HepG2 (cell line): ENCODE results near the gene GRAMD2A. TPM values are rescaled to one million over a fixed set of nuclear protein-coding genes. Genes with fewer than 3 reads are reported as not detected.
A peak's percentile ranks its signal among the peaks of the same experiment; 100 is the strongest.

Source experiments
- BORCS8-MEF2B ChIP-seq: sonication (generic); formaldehyde crosslinking; IDR thresholded peaks from 2 replicates; pipeline ENCODE4 v1.8.0; 2022; ENCODE audit warnings: mild to moderate bottlenecking, missing genetic modification reagents
- LCORL ChIP-seq, 2 experiments: fragments of 450-650 bp in 1 of 2; sonication (generic) in 1 of 2; formaldehyde crosslinking in 1 of 2; IDR thresholded peaks; 2 replicates each; pipeline versions ENCODE4 v1.5.0 to v1.6.1; 2017 to 2020; ENCODE audit warnings: antibody characterized with exemption in 1 of 2, missing genetic modification reagents in 1 of 2
- MBD4 ChIP-seq: IDR thresholded peaks from 2 replicates; pipeline ENCODE4 v1.6.1; 2012; ENCODE audit warnings: low read length, inconsistent platforms, borderline replicate concordance
- MTERF4 ChIP-seq: sonication (generic); formaldehyde crosslinking; IDR thresholded peaks from 2 replicates; pipeline ENCODE4 v1.8.0; 2023; ENCODE audit warnings: mild to moderate bottlenecking, missing genetic modification reagents
- PRDM10 ChIP-seq: sonication (generic); formaldehyde crosslinking; IDR thresholded peaks from 2 replicates; pipeline ENCODE4 v1.4.0; 2020; ENCODE audit warnings: low read depth, missing genetic modification reagents
- SALL2 ChIP-seq: sonication (generic); formaldehyde crosslinking; IDR thresholded peaks from 2 replicates; pipeline ENCODE4 v1.8.1; 2023; ENCODE audit warnings: mild to moderate bottlenecking, missing genetic modification reagents, inconsistent platforms
- SPEN ChIP-seq: sonication (generic); formaldehyde crosslinking; IDR thresholded peaks from 2 replicates; pipeline ENCODE4 v1.5.1; 2020; ENCODE audit warnings: low read depth, mild to moderate bottlenecking, missing genetic modification reagents
- ZNF547 ChIP-seq: sonication (generic); formaldehyde crosslinking; IDR thresholded peaks from 2 replicates; pipeline ENCODE4 v1.5.1; 2020; ENCODE audit warnings: mild to moderate bottlenecking, missing genetic modification reagents
- ZNF780A ChIP-seq: sonication (generic); formaldehyde crosslinking; IDR thresholded peaks from 2 replicates; pipeline ENCODE4 v1.8.0; 2022; ENCODE audit warnings: mild to moderate bottlenecking, missing genetic modification reagents, moderate library complexity
- ZSCAN31 ChIP-seq: sonication (generic); formaldehyde crosslinking; IDR thresholded peaks from 2 replicates; pipeline ENCODE4 v1.5.0; 2020; ENCODE audit warnings: low read depth, mild to moderate bottlenecking, missing genetic modification reagents
- polyA plus RNA-seq, 8 experiments: library from polyadenylated mRNA; depleted of rRNA in 3 of 8; stranded (reverse) in 7 of 8; unstranded in 1 of 8; fragments of >200 nt; fragmentation: Illumina TruSeq in 4 of 8; extraction: Trizol in 4 of 8; gene quantifications; 2 replicates each; pipeline versions ENCODE4 v1.2.1 to v1.2.3, GENCODE V29; 2011 to 2016; ENCODE audit warnings: low read depth in 4 of 8, missing spikeins in 1 of 8, mixed read lengths in 1 of 8; ENCODE audit not compliant: insufficient read depth in 1 of 8
- total RNA-seq, 5 experiments: library from RNA; depleted of rRNA; stranded (reverse); fragments of >200 nt; fragmentation: Illumina TruSeq; extraction: Trizol; gene quantifications; 2 replicates each; pipeline ENCODE4 v1.2.3, GENCODE V29; 2016; ENCODE audit warnings: low read depth in 1 of 5
- TF ChIP-seq, protein P1 (sequence below): sonication (generic); formaldehyde crosslinking; IDR thresholded peaks from 2 replicates; pipeline ENCODE4 v1.4.0; 2020; ENCODE audit warnings: mild to moderate bottlenecking, missing genetic modification reagents

GRAMD2A gene
- total and polyA plus RNA-seq, 2 of the 13 experiments (the other 11 are each of a cell fraction or from before 2014, with no cell fraction given) = 0.04 TPM; not detected in 1

DNA sequence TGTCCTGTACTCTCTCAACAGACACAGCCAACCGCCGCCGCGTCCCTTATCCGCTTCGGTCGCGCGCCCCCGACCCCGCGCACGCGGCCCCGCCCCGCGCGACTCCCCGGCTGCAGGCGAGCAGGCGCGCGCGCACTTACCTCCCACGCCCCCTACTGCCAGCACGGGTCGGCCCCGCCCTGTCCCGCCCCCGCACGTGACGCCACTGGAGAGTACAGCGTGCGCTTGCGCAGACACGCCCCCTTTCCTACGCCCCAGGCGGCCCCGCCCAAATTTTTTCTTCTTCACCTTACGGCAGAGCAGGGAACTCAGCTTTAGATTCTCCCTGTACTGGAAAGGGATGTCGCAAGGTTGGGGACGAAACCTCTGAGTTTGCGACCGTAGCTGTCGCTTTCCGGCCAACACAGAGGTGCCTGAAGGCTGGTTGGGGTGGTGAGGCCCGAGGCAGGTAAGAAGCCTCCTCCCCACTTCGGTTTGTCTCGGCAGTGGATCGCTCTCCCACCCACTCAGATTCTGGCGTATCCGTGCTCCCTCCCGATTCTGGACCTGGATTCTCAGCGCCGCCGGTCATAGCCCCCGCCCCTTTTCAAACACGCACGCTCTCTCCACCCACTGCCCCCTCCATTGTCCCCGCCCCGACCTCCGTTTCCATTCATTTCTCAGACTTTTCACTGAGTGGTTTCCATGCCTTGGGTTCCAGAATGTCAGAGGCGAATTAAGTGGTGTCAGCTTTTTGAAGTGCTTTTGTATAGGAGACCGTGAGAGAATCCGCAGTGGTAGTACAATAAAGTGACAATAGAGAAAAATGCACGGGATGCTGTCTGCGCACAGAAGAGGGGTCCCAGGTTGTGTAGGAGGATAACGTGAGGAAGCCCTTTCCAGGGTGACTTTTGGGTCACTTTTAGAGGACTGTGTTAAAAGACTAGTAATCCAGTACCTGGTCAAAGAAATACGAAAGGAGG lies 79.3 kb downstream of the GRAMD2A start, which contains the start of the genes MYO9A and SENP8 (continued):
- TF ChIP-seq MTERF4 (CRISPR knock-in tag) (0 out of 2 replicates have a peak, but pooled peaks have one; percentile 27), ZNF547 (CRISPR knock-in tag) (no peak; the same call in 1 of the 2 replicates), MBD4 (no peak), BORCS8-MEF2B (0 out of 2 replicates have a peak, but pooled peaks have one; percentile 13), SPEN (CRISPR knock-in tag) (peak; percentile 16; the same call in 1 of the 2 replicates), ZSCAN31 (CRISPR knock-in tag) (0 out of 2 replicates have a peak, but pooled peaks have one; percentile 8), LCORL (IDR thresholded peaks at IDR 0.05) (no peak), LCORL (CRISPR knock-in tag; IDR thresholded peaks at IDR 0.05) (peak; percentile 3; the same call in 1 of the 2 replicates), PRDM10 (CRISPR knock-in tag) (no peak), ZNF780A (CRISPR knock-in tag) (no peak), SALL2 (CRISPR knock-in tag) (0 out of 2 replicates have a peak, but pooled peaks have one; percentile 46)
- TF ChIP-seq, protein P1, sequence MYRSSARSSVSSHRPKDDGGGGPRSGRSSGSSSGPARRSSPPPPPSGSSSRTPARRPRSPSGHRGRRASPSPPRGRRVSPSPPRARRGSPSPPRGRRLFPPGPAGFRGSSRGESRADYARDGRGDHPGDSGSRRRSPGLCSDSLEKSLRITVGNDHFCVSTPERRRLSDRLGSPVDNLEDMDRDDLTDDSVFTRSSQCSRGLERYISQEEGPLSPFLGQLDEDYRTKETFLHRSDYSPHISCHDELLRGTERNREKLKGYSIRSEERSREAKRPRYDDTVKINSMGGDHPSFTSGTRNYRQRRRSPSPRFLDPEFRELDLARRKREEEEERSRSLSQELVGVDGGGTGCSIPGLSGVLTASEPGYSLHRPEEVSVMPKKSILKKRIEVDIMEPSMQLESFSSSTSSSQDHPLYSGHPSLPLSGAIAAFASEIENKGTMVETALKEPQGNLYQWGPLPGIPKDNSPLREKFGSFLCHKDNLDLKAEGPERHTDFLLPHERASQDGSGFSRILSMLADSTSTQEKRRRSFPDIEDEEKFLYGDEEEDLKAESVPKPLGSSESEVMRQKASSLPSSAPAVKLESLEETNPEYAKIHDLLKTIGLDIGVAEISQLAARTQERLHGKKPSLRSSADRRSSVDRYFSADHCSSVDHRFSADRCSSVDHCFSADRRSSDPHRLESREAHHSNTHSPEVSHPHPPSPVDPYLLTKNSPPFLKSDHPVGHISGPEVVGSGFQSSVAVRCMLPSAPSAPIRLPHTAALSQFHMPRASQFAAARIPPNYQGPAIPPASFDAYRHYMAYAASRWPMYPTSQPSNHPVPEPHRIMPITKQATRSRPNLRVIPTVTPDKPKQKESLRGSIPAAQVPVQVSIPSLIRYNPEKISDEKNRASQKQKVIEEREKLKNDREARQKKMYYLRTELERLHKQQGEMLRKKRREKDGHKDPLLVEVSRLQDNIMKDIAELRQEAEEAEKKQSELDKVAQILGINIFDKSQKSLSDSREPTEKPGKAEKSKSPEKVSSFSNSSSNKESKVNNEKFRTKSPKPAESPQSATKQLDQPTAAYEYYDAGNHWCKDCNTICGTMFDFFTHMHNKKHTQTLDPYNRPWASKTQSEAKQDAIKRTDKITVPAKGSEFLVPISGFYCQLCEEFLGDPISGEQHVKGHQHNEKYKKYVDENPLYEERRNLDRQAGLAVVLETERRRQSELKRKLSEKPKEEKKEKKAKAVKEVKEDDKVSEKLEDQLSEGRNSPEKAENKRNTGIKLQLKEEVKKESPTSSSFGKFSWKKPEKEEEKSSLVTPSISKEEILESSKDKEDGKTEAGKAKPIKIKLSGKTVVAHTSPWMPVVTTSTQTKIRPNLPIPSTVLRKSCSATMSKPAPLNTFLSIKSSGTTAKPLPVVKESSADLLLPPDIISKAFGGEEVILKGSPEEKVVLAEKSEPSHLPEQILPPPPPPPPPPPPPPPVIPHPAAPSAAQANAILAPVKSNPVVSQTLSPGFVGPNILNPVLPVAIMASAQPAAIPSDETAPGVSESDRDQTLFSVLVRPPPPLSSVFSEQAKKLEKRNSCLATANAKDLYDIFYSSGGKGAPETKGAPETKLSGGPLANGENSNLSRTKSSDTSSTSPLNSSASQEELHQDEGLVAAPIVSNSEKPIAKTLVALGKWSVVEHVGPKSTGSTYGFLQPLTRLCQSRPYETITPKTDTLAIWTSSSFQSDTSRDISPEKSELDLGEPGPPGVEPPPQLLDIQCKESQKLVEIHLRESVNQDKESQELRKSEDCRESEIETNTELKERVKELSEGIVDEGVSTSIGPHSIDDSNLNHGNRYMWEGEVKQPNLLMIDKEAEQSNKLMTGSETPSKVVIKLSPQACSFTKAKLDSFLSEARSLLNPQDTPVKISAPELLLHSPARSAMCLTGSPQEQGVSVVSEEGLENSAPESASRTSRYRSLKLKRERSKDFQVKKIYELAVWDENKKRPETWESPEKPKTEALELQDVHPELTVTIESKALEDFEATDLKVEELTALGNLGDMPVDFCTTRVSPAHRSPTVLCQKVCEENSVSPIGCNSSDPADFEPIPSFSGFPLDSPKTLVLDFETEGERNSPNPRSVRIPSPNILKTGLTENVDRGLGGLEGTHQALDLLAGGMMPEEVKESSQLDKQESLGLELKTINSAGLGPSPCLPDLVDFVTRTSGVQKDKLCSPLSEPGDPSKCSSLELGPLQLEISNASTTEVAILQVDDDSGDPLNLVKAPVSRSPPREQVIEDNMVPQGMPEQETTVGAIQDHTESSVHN = no peak
